HG02970 (cell line): ENCODE measurements around the gene C19orf38.

Experiments used
- ATAC-seq: cut with Tn5 transposase; IDR thresholded peaks from one replicate; pipeline ENCODE4 v1.9.1; 2021; ENCODE audit warnings: mild to moderate bottlenecking, moderate library complexity, moderate number of reproducible peaks; ENCODE audit not compliant: unreplicated experiment, low FRiP score

C19orf38 gene, protein sequence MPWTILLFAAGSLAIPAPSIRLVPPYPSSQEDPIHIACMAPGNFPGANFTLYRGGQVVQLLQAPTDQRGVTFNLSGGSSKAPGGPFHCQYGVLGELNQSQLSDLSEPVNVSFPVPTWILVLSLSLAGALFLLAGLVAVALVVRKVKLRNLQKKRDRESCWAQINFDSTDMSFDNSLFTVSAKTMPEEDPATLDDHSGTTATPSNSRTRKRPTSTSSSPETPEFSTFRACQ

DNA sequence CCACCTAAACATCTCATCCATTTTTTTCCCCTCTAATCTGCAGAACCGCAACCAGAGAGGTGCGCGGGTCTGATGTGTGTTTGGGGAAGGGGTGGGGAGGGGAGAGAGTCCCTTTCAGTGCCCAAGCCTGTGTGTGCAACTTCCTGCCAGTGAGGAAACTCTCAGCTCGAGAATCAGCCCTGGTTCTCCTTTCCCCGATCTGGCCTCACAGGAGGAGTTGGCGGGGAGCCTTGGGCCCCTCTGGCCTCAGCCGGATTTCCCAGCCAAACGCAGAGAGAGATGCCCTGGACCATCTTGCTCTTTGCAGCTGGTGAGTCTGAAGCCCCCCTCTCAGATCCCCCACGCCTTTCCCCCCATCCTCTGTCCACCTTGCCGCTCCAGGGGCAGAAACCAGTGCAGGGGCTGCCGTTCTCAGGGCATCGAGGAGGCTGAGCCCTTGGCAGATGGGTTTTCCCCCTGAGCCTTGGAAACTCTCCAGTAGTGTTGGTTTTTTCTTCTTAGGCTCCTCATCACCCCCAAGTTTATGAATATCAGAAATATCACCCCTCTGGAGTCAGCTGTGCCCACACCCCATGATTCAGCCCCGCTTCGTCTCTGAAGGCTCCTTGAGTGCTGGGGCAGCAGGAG, at the start of gene C19orf38:
C19orf38 (plus strand) TSS at position 186 of the 627 bp plus-strand sequence; CDS start at position 280, 94 bp downstream.
- no peak for ATAC-seq

DNA sequence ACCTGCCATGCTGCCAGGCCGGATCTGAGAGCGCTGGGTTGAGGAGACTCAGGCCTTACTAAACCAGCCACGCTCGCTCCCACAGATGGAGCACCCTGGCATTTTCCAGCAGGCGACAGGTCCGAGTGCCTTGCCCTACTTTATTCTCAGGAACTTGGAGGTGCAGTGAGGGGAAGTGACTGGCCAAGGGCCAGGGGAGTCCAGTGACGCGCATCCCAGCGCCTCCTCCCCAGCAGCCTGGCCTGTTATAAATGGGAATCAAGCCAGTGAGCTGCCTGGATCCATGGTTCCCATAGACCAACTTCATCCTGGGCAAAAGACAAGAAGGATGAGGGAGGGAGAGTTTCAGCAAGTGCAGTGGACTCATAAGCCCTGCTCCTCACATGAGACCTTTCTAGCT, 47.7 kb upstream of the C19orf38 start:
- no peak for ATAC-seq

DNA sequence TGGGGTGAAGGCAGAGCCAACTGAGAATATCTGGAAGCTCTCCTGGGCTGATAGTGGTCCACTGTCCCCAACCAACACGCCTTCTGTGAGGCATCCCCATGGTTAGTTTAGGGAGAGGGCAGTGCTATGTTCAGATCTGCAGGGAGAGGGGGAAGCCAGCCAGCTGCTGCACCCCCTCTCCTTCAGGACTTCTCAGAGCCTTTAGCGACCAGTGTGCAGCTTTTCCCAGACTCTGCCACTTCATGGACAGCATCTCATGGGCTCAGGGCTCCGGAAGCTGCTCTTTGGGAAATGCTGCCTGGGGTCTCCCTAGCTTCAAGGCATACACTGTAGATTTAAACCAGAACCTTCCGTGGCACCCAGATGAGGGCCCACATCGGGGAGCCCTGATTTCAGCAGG, 45.7 kb upstream of the C19orf38 start:
- no peak for ATAC-seq

DNA sequence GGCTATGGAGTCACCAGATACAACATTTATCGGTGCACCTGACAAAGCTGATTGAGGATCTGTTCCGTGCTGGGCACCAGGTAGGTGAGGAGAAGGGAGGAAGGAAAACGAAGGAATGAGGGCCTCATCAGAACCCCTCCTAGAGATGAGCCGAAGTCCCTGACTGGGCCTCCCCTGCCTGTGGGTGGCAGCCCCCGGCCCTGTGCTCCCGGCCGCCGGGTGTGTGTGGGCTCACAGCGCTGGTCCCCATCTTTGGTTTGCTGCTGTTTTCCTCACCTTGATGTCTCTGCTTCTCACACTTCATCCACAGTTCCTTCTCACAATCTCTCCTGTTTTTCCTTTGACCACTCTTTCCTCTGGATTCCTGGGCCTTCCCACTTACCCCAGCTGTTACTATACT, 45.0 kb upstream of the C19orf38 start:
- no peak for ATAC-seq

DNA sequence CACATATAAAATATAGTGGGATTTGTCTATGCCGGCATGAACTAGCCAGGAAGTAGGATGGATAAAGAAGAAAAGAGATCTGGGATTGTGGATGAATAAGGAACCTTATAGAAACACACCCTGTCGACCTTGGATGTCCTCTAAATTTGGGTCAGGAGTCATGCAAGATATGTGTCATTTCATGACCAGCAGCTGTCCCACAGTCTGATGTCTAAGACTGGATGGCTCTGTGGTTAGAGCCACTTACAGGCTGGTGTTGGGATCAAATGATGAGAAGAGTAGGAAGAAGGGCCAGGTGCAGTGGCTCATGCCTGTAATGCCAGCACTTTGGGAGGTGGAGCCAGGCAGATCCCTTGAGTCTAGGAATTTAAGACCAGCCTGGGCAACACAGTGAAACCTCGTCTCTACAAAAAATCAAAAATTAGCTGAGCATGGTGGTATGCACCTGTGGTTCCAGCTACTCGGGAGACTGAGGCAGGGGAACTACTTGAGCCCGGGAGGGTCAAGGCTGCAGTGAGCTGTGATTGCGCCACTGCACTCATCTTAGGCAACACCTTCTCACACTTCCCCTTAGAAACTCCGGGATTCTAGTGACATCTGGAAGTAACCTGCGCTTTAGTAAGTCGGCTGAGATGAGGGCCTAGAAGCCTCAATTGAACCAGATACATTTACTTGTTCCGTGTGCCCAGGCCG, 43.0 kb upstream of the C19orf38 start:
- ATAC-seq = no peak

DNA sequence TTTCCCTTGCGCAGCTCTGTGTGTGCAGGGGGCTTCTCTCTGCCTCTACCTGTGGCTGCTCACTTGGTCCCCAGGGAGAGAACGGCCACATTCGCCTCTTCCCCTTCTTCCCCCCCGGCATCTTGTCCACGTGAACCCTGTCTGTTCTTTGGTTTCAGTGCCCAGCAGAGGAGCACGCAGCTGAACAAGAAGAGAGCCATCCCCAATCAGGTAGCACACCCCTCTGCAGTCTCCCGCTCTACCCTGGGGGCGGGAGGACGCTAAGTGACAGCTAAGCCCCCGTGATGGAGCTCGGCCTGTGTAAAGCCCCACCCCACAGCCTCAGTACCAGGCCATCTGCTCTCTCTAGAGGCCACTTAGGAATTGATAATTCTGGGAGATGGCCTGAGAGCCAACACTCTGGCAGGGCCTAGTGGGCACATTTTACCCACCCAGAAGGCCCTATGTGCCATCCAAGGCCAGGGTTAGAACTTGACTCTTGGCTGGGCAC, 42.4 kb upstream of the C19orf38 start:
- no peak for ATAC-seq

DNA sequence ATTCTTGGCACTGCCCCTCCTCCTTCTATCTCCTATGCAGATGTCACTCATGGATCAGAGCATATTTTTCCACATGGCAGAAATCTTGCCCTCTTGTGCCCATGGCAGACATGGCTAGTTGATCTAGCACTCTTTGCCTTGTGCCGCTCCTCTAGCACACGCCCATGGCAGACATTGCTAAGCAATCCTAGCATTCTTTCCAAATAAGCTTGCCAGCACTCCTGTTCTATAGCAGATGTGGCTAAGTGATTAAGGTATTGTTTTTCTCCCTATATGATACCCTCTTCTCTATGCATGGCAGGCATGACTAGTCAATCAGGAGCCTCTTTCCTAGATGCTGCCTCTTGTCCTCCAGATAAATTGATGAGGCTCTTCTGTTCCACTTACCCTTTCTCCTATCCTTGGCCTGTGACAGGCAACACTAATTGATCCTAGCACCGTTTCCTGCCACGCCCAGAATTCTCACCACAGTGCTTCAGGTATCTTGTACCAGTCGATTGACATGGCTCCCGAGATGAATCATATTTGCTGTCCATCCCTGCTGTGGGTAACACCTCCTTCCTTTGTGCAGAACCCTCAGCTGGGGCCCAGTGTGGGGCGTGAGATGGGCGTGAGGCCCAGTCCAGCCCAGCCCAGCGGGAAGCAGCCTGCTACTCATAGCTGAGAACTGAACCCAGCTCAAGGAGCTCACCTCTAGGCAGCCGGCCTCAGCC, 39.1 kb upstream of the C19orf38 start:
- ATAC-seq = no peak

DNA sequence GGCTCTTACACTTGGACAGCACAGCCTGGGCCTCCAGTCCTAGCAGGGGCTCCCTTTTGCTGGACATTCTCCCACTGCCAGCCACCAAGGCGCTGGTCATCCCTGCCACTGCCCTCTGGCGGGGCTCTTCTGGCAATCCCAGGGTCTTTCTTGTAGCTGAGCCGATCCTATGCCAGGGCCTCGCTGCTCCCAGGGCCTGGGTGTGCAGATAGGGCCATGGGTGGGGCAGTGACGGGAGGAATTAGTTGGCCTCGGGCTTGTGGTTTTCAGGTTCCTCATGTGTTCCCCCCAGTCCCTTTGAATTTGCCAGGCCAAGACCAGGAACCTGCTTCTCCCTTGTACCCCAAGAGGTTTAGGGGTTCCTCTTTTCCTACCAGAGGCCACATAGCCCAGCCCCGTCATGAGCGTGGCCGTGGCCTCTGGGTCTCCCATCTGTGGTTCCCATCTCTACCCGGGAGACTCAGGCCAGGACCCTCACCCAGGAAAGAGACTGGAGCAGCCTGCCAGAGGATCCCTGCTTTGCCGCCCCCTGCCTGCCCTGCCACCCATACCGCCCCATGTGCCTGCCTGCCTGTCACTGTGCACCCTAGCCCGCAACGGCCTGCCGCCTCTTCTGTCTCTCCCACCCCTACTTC, 38.4 kb upstream of the C19orf38 start:
- no peak for ATAC-seq

DNA sequence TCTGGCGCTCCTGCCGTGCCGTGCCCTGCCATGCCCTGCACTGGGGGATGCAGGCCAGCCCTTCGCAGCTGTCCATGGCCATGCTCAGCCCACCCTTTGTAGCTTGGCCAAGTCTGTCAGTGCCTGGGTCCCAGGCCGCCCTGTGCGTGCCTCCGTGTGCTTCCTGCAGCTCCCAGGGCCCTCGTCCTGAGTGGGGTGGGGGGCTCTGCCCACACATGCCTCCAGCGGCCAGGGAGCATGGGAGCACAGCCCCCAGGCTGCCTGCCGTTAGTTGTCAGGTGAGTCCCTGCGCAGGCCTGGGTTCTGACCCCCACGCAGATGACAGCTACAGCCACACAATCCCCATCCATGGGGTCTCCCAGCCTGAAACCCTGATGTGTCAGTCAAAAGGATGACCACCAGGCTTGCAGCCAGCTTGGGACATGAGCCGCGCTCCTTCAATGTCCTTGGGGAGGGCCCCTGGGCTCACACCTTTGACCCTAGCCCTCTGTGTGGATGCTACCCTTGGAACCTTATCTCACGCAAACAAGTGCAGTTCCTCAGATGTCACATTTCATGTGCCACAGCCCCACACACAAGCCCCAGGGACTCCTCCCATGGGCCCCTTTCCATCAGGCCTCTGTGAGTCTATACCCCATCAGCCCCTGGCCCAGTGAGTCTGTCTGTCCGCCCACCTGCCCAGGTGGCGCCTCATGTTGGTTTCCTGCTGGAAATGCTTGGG, 36.7 kb upstream of the C19orf38 start:
- no peak for ATAC-seq

DNA sequence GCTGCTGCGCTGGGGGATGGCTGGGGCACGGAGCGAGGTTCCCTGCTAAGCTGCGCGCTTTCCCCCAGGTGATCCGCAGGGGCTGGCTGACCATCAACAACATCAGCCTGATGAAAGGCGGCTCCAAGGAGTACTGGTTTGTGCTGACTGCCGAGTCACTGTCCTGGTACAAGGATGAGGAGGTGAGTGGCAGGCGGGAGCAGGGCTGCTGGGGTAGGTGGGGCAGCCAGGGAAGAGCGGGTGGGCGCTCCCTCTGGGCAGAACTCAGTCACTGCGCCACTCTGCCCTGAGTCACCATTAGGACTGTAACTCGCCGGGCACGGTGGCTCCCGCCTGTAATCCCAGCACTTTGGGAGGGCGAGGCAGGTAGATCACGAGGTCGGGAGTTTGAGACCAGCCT, 36.0 kb upstream of the C19orf38 start:
- ATAC-seq = no peak

DNA sequence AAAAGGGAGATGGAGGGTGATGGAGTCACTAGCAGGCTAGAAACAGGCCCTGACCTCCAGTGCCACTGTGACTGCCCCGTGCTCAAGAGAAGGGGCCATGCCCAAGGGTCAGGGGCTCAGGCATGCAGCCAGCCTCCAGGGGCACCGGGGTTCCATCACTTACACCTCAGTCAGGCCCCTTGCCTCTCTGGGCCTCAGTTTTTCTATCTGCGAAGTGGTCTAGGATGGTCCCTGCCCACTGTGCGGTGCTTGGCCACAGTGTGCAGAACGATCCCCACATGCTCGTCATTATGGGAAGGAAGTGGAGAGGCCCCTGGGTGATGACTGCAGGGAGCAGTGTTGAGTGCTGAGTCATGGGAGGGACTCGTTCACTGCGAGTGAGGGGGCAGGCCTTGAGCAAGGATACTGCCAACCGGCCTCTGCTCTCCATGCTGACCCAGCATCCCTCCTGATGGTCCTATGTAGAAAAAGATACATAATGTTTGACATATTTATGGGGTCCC, 35.3 kb upstream of the C19orf38 start:
- no peak for ATAC-seq

DNA sequence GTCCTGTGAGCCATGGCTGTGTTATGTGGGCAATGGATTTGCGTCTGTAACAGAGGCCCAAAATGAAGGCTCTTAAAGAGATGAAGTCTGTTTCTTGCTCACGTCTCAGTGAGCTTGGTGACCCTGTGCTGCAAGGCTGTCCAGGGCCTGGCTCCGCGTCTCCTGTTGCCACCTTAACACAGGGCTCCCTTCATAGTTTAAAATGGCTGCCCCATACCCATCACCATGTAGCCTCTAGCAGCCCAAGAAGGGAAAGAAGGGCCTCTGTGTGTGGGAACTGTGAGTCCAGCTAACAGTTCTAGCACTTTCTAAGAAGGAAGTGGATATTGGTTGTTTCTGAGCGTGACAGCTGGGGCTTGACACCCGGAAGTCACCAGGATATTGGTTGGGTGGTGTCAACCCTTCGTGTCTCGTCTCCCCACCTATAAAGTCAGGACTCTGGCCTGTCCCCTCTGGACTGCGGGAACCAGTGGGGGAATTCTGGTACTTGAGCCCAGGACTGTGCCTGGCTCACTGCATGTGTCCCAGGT, 33.1 kb upstream of the C19orf38 start:
- ATAC-seq = no peak

DNA sequence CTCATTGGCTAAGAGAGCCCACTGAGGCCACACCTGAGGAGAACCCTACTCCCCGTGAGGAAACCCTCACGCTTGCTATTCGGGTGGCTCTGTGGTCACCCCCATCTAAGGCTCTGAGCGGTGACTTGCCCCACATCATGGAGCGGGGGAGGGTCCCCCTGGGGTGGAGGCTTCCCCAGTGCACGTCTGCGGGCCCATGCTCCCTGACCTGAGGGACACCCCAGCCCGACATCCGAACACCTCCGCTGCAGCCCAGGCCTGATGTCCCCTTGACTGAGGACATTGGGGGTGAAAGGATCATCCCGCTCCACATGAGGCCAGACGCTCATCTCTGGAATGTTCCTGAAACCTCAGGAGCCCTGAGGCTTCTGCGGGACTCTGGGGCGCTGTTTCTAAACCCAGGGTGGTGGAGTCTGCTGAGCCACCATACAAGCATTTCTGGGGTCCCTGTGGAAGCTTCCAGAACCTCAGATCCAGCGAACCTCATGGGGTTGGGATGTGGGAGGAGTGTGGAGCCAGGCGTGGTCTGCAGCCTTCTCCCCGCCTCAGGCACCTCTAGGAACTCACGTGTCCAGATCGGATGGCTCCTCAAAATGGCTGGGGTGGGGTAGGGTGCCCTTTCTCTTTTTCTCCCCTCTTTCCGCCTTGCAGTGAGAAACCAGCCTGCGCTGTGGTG, 32.1 kb upstream of the C19orf38 start:
- no peak for ATAC-seq

DNA sequence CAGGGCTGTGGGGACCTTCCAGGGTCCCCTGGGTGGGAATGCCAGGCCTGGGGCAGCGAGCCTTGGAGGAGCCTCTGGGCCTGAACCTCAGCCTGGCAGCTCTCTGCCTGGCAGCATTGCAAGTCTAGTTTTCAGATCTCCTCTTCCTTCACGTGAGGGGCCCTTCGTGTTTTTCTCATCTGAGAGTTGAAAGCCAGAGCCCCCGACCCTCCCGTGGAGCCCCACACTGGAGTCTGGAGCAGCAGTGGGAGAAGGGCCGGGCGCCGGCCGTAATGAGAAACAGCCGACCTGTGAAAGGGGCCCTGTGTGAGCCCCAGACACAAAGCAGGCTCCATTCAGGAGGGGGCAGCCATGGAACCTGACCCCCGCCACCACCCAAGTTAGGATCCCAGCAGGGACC, 31.5 kb upstream of the C19orf38 start:
- no peak for ATAC-seq

DNA sequence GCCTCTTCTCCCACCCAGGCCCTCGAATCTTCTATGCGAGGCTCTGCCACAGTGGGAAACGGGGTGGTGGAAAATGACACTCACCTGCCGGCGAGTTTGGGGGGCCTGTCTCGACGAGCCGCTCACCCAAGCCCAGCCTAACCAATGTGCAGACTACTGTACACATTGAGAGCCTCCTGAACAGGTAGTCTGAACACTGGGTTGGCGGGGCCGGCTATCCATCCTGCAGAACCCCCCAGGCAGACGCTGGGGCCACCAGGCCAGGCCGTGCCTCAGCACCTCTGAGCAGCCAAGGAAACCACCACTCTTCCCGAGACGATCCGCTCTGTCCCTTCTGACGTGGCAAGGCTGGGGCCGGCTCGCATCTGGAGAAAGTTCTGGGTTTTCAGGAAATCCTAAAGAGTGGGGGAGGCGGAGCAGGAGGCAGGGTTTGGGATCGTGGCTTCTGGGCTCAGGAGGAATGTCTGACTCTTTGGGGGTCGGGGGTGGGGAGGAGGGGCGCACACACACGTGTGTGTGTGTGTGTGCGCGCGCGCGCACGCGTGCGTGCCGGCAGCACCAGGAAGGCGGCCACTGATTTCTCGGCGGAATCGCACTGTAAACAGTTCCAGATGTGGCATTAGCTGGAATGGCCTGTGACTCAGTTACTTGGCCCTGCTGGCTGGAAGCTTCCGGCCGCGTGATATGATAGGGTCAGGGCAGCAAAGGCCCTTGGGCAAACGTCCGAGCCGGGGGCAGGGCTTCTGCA, 30.8 kb upstream of the C19orf38 start:
- ATAC-seq = no peak

DNA sequence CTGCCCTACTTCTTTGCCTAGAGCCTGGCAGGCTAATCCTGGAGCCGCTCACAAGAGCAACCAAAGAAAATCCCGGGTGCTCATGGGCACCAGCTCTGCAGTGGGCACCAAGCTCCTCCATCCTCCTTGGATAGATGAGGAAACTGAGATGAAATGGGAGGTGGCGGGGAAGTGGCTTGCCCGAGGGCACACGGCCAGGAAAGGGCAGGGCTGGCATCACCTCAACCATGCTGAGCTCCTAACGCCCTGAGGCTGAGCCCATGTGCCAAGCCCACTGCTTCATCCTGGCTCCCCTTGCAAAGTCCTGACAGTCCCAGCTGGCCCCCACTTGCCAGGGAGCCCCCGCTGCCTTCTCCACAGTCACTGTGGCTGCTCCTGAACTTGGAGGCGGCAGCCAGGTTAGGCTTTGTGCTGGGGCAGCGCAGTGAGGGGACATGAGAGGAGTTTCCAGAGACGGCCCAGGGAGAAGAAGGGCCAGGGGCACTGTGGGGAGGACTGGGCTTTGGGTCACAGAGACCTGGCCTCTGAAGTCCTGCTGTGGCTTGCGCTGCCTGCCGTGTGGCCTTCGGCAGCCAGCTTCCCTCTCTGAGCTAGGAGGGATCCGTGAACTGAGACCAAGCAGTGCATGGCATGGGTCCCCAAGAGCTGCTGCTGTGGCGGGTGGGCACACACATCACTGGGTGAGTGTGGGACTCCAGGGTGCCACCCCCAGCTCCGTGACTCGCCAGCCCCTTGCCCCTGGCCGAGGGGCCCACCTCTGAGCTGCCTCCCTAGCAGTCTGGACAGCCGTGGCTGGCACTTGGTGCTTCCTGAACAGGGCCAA, 29.7 kb upstream of the C19orf38 start:
- ATAC-seq = no peak
